ENCODE data around the gene YRDC. TPM values are rescaled to one million over a fixed set of nuclear protein-coding genes. Genes with fewer than 3 reads are reported as not detected.

The YRDC gene
- total and polyA plus RNA-seq, 12 donors = 5.4 to 31.1 (median 11.3) TPM

DNA sequence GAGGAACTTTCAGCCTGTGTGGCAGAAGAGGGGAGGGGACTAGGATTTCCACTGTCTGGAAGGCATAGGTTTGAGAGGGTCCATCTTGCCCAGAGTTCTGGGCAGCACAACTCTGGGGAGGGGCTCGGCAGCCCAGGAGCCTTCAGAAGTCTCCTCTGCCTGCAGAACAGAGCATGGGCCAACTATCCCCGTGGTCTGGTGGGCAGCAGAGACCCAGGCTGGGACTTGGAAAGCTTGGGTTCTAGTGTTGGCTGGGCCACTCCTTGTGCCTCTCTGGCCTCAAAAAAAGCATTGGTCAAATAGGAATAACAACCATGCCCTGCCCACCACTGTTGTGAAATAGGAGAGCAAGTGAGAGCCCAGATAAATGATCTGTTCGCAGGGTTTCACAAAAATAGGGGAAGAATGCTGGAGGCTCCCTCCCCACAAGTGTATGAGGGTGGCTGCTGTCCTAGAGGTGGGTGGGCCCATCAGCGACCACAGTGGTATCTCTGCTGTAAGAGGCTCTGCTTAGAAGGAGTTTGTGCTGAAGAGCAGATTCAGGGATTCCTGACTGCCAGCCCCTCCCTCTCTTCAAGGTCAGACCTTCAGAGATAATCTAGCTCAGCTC is 52.0 kb downstream of the YRDC start:
- TF ChIP-seq, protein P1, sequence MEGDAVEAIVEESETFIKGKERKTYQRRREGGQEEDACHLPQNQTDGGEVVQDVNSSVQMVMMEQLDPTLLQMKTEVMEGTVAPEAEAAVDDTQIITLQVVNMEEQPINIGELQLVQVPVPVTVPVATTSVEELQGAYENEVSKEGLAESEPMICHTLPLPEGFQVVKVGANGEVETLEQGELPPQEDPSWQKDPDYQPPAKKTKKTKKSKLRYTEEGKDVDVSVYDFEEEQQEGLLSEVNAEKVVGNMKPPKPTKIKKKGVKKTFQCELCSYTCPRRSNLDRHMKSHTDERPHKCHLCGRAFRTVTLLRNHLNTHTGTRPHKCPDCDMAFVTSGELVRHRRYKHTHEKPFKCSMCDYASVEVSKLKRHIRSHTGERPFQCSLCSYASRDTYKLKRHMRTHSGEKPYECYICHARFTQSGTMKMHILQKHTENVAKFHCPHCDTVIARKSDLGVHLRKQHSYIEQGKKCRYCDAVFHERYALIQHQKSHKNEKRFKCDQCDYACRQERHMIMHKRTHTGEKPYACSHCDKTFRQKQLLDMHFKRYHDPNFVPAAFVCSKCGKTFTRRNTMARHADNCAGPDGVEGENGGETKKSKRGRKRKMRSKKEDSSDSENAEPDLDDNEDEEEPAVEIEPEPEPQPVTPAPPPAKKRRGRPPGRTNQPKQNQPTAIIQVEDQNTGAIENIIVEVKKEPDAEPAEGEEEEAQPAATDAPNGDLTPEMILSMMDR (IDR thresholded peaks at IDR 0.05) = no peak
- no peak for TF ChIP-seq POLR2A (IDR thresholded peaks at IDR 0.05)
- H3K36me3 ChIP-seq (replicated peaks in 1 of 2) = no peaks in the 10 kb centered on the region
- intact Hi-C loops (cut with DNase I) = no loop called here
- H3K4me3 ChIP-seq = no peak overlapping the region
- DNase-seq = peak in 1 of 7 donors; percentile 25
- no peaks in the 10 kb centered on the region for H3K9me3 ChIP-seq (replicated peaks in 1 of 3)
- no peak overlapping the region for H3K27ac ChIP-seq
- peaks cover 23% of the 10 kb centered on the region for H3K27me3 ChIP-seq
- H3K4me1 ChIP-seq (replicated peaks in 1 of 2) = no peaks in the 10 kb centered on the region
- 52 to 67% (median 61%) methylated on average over 4 of the region's 4 CpGs for WGBS, 4 donors

DNA sequence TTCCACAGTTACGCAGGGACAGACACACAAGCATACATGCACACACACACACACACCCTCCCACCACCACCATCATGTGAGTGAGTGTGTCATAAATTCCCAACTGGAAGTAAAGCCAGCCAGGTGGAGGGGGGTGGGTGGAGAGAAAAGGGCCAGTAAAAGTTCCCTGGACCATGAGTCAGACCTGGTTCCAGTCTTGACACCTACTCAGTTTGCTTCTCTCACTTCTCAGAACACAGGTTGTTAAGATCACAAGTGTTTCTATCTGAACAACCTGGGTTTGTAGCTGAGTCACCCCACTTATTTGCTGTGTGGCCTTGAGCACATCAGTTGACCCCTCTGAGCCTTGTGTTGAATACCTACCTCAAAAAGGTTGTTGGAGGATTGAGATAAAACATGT is 52.7 kb downstream of the YRDC start:
- H3K27ac ChIP-seq = no peak overlapping the region
- H3K4me3 ChIP-seq = no peak overlapping the region
- DNase-seq = no peak
- no peaks in the 10 kb centered on the region for H3K36me3 ChIP-seq (replicated peaks in 1 of 2)
- intact Hi-C loops (cut with DNase I) = no loop called here
- TF ChIP-seq, protein P1 (IDR thresholded peaks at IDR 0.05) = no peak
- TF ChIP-seq POLR2A (IDR thresholded peaks at IDR 0.05) = no peak
- 27 to 100% (median 73%) methylated on average over 1 of the region's 1 CpG for WGBS, 4 donors
- H3K27me3 ChIP-seq = peaks cover 28% of the 10 kb centered on the region
- no peaks in the 10 kb centered on the region for H3K9me3 ChIP-seq (replicated peaks in 1 of 3)
- H3K4me1 ChIP-seq (replicated peaks in 1 of 2) = no peaks in the 10 kb centered on the region

DNA sequence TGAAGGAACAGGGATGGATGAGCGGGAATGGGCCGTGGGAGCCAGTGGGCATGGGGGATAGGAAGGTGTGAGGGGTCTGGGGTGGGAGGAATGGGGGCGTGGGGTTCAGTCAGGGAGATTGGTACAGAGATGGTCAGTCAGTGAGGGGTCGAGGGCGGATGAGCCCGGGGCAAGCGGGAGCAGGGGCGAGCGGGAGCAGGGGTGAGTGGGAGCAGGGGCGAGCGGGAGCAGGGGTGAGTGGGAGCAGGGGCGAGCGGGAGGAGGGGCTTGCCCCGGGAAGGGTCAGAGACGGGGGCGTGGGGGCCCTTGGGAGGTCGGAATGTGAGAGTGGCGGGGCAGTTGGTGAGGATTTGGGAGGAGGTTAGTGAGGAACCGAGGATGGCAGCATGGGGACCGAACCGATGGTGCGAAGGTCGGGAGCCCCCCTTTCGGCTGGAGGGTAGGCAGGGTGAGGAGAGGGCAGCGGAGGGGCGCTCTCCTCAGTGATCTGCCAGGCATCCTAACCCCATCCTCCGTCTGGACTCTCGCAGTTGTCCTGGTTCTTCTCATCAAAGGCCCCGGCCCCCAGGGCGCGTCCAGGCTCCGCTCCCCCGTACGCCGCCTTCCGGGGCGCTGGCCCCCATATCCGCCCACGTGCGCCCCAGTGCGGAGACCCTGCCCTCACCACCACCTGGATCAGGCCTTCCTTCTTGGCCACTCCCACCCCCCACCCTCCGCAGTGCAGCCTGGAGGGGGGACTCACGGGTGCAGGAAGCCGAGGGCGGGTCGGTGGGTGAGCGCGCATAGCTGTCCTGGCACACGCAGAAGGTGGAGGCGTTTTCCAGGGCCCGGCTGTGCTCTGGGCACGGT is 54.3 kb downstream of the YRDC start:
- intact Hi-C loops (cut with DNase I) = no loop called here
- H3K27me3 ChIP-seq = peaks cover 37% of the 10 kb centered on the region
- WGBS, 4 donors = 4 to 7% (median 5%) methylated on average over 25 to 52 of the region's 52 CpGs

More for the DNA sequence above, 54.3 kb downstream of the YRDC start:
- Histone ChIP-seq H3K36me3 (replicated peaks in 1 of 2) (no peaks in the 10 kb centered on the region), H3K4me1 (replicated peaks in 1 of 2) (no peaks in the 10 kb centered on the region), H3K4me3 (no peak overlapping the region), H3K9me3 (replicated peaks in 1 of 3) (no peaks in the 10 kb centered on the region), H3K27ac (no peak overlapping the region)
- DNase-seq = no peak
- no peak for TF ChIP-seq POLR2A (IDR thresholded peaks at IDR 0.05)
- TF ChIP-seq, protein P1 (IDR thresholded peaks at IDR 0.05) = no peak

Other genes starting within 250 kb of the YRDC start
- 10 to 100 TPM; 13.6 to 84.7 (median 26.4) TPM for gene GNL2, start 212.3 kb downstream of the YRDC start, total RNA-seq
- gene GNL2, start 212.3 kb downstream of the YRDC start, polyA plus RNA-seq = 100 to 1,000 TPM; 132 to 462 (median 225) TPM
- gene RSPO1, start 173.3 kb downstream of the YRDC start, total RNA-seq = under 1 TPM in 5 of 9 donors, not detected in 4; 0.11 to 0.51 (median 0.23) TPM
- gene RSPO1, start 173.3 kb downstream of the YRDC start, polyA plus RNA-seq = under 1 TPM; 0.11 to 0.20 (median 0.16) TPM
- gene CDCA8, start 115.7 kb downstream of the YRDC start, total RNA-seq = 1 to 10 TPM in 7 of 9 donors, under 1 TPM in 2; 0.49 to 3.2 (median 1.3) TPM
- gene CDCA8, start 115.7 kb downstream of the YRDC start, polyA plus RNA-seq = 1 to 10 TPM in 1 of 3 donors, under 1 TPM in 2; 0.54 to 1.6 (median 0.64) TPM
- under 1 TPM; 0.06 to 0.90 (median 0.55) TPM for gene EPHA10, start 43.1 kb downstream of the YRDC start, total RNA-seq
- 1 to 10 TPM in 1 of 3 donors, under 1 TPM in 2; 0.22 to 3.9 (median 0.40) TPM for gene EPHA10, start 43.1 kb downstream of the YRDC start, polyA plus RNA-seq
- gene MANEAL, start 14.4 kb downstream of the YRDC start, total RNA-seq = 10 to 100 TPM in 2 of 9 donors, 1 to 10 TPM in 7; 4.9 to 12.0 (median 8.3) TPM
- 10 to 100 TPM in 1 of 3 donors, 1 to 10 TPM in 2; 4.0 to 13.1 (median 4.4) TPM for gene MANEAL, start 14.4 kb downstream of the YRDC start, polyA plus RNA-seq
- gene C1orf122, start 418 bp downstream of the YRDC start, total RNA-seq = 100 to 1,000 TPM in 3 of 9 donors, 10 to 100 TPM in 6; 54.8 to 173 (median 86.3) TPM
- gene C1orf122, start 418 bp downstream of the YRDC start, polyA plus RNA-seq = 10 to 100 TPM; 21.0 to 87.0 (median 57.7) TPM
- gene MTF1, start 51.4 kb upstream of the YRDC start, total RNA-seq = 10 to 100 TPM in 4 of 9 donors, 1 to 10 TPM in 5; 2.3 to 28.0 (median 5.9) TPM
- gene MTF1, start 51.4 kb upstream of the YRDC start, polyA plus RNA-seq = 1 to 10 TPM; 1.4 to 9.8 (median 2.3) TPM
- gene INPP5B, start 138.8 kb upstream of the YRDC start, total RNA-seq = 10 to 100 TPM; 11.6 to 32.3 (median 22.4) TPM
- gene INPP5B, start 138.8 kb upstream of the YRDC start, polyA plus RNA-seq = 10 to 100 TPM; 10.4 to 15.7 (median 11.3) TPM
- gene SF3A3, start 181.8 kb upstream of the YRDC start, total RNA-seq = 10 to 100 TPM; 30.1 to 95.9 (median 41.9) TPM
- gene SF3A3, start 181.8 kb upstream of the YRDC start, polyA plus RNA-seq = 10 to 100 TPM; 24.3 to 78.5 (median 28.2) TPM
- gene FHL3, start 197.3 kb upstream of the YRDC start, total RNA-seq = 10 to 100 TPM in 8 of 9 donors, 1 to 10 TPM in 1; 5.8 to 47.6 (median 21.9) TPM
- 10 to 100 TPM in 2 of 3 donors, 1 to 10 TPM in 1; 8.6 to 39.5 (median 31.5) TPM for gene FHL3, start 197.3 kb upstream of the YRDC start, polyA plus RNA-seq
- gene UTP11, start 204.5 kb upstream of the YRDC start, total RNA-seq = 10 to 100 TPM; 25.8 to 71.9 (median 40.2) TPM
- 100 to 1,000 TPM in 1 of 3 donors, 10 to 100 TPM in 2; 16.0 to 133 (median 26.5) TPM for gene UTP11, start 204.5 kb upstream of the YRDC start, polyA plus RNA-seq
- gene POU3F1, start 238.6 kb upstream of the YRDC start, total RNA-seq = 1 to 10 TPM in 8 of 9 donors, under 1 TPM in 1; 0.17 to 6.9 (median 2.7) TPM
- under 1 TPM; 0.05 to 0.40 (median 0.16) TPM for gene POU3F1, start 238.6 kb upstream of the YRDC start, polyA plus RNA-seq